Activated T-cell treated with anti-CD3 and anti-CD28 coated beads for 48 hours (primary cell): Measurements from ENCODE around the gene CMIP.

Experiments used
- DNase-seq: peaks from one replicate; pipeline ENCODE4 v3.0.0-alpha.2; 2020; ENCODE audit warnings: low read depth

CMIP gene

GRCh38 chr16:81639931-81640680 lies 195.5 kb downstream of the CMIP start:
- DNase-seq = no peak

GRCh38 chr16:81640681-81641070 lies 196.1 kb downstream of the CMIP start:
- DNase-seq = no peak

- no peak for DNase-seq
These were observed 196.9 kb downstream of the CMIP start for GRCh38 chr16:81641395-81642106.

DNA sequence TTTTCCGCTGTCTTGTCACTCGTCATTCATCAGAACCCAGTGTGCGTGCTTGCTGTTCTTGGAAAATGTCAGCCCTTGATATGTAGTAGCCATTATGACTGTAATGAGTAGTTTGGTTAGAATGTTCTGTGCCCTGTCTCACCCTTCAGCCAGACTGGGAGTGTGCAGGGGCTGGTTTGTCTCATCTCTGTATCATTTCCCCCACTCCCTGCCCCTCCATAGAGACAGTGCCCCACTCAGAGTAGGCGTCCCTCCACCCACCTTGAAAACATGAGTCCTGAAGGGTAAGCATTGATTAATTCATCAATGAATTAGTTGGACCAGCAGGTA lies 197.5 kb downstream of the CMIP start:
- DNase-seq = no peak

DNA sequence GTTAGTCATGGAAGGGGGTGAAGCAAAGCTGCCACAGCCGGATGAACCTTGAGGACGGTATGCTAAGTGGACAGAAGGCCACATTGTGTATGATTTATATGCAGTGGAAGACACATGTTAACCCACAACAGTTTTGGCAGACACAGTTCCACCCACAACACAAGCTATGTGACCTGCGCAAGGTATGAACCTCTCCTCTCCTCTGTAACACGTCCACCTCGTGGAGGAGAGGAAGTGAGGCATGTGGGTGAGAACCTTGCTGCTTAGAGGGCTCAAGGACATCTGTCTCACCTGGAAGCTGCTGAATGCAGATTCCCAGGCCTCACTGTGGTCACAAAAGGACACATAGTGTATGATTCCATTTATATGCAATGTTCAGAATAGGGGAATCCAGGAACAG lies 198.3 kb downstream of the CMIP start:
- DNase-seq = no peak

DNA sequence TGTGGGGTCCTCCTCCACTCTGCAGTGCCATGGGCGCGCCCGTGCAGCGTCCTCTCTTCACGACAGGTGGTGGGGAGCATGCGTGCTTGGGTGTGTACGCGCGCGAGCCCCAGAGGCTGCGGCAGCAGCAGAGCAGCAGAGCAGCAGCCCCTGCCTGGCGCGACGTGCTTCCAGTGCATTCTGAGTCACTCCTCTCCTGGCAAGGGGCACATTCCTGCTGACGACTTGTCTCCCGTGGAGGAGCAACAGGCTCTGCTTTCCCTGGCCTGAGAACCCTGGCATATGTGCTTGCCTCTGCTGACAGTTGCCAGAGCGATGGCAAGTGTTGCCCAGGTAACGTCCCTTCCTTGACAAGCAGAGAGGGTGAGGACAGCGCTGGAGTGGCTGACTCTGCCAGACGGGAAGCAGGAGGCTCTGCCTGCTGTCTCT lies 200.7 kb downstream of the CMIP start:
- DNase-seq = no peak

DNA sequence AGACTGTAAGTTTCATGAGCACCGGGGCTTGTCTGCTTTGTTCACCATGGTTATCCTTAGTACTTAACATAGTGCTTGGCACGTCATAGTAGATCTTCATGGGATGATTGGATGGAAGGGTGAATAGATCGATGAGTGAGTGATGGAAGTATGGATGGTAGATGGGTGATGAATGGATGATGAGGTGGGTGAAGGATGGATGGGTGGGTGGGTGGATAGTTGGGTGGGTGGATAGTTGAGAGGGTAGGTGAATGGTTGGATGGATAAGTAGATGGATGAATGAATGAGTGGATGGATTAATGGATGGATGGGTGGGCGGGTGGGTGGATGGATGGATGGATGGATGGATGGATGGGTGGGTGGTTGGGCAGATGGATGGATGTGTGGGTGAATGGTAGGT lies 201.3 kb downstream of the CMIP start:
- DNase-seq = no peak

GRCh38 chr16:81646561-81646960 lies 202.0 kb downstream of the CMIP start:
- DNase-seq = no peak

DNA sequence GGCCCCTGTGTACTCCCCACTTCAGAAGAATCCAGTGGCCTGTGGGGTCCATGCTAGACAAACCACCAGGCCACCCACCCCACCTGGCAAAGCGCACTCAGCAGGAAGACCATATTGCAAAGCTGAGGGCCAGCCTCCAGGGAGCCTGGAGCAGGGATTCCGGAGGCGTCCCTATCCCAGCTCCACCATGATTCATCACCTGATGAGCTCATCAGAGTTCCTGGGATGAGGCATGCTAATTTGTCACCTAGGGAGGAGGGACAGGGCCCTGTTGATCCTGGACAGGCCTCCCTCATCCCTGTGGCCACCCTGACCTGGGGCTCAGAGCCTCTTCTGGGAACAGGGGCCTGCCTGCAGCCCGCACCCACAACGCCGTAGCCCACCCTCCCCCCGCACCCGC lies 202.9 kb downstream of the CMIP start:
- no peak for DNase-seq

GRCh38 chr16:81649561-81650184 lies 205.1 kb downstream of the CMIP start:
- DNase-seq = no peak

DNA sequence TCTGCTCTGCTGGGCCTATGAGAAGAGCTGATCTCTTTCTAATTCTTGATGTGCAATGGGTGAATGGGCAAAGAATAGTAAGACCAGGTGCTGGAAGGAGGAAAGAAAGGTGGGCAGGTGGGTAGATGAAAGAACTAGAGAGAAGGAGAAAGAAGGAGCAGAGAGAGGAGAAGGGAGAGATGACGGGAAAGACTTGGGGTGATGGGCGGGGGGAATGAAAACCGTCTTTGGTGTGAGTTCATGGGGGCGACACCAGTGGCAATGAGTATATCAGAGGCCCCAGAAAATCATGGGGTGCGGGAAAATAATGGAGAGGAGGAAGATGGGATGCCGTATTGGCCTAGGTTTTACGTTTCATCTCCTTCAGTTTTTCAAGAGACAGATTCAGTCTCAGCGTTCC lies 205.7 kb downstream of the CMIP start:
- DNase-seq = no peak

GRCh38 chr16:81650982-81651562 lies 206.5 kb downstream of the CMIP start:
- no peak for DNase-seq

DNA sequence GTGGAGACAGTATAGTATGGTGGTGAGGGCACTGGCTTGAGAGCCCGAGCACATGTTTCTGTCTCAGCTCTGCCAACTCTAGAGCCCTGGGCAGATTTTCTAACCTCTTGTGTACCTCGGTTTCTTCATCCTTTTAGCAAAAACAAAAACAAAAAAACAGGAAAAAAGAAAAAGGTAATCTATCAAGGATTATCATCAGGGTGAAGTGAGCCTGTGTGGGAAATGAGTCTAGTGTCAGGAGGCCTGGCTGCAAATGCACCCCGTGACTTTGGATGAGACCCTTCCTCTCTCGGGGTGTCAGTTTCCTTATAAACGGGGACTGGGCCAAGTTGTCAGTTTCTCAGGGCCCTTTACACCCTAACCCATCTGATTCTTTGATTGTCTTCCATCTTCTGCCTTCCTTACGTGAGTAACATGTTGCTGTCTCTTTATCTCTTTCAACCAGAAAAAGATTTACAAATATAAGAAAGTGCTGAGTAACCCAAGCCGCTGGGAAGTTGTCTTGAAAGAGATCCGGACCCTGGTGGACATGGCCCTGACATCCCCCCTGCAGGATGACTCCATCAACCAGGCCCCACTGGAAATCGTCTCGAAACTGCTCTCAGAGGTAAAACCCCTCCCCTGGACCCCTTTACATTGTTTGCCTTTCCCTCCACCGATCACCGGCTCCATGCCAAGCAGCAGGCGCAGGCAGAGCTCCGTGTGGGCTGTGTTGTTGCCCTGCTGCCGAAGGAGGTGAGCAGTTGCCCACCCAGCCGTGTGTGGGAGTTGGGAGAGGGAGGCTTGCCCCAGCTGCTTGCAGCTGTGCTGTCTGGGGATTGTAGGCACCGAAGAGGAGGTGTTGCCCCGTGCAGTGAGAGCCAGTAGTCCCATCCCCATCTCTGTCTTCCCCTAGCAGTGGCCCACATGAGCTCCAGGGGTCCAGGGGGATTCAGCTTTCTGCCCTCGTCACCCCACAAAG lies 207.4 kb downstream of the CMIP start:
- DNase-seq = no peak

DNA sequence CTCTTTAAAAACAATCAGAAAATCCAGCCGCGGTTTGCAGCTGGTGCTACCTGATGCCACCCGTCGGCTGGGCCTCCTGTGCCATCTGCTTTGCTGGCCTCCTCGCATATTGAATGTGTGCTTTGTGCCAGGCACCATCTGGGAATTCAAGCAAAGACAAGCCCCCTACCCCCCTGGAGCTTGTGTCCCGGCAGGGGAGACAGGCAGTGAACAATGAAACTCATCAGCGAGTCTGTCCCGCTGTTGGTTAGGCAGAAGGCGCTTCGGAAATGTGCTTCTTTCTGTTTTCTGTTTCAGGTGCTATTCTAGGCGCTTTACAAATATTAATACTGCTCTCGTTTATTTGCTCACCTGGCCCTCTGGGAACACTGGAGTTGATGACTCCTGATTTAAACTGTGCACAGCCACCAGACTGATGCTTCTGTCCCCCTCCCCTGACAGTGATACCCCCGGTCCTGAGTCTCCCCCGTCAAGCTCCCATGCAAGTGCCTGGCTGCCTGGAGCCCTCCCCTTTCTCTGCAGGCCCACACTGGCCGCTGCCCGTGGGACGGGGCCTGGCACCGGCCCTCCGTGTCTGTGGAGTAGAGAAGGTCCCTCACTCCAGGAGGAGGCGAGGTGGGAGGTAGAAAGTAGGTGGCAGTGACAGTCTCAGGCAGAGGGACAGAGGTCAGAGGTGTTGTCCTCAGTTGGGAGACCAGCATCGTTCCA lies 208.3 kb downstream of the CMIP start:
- no peak for DNase-seq

DNA sequence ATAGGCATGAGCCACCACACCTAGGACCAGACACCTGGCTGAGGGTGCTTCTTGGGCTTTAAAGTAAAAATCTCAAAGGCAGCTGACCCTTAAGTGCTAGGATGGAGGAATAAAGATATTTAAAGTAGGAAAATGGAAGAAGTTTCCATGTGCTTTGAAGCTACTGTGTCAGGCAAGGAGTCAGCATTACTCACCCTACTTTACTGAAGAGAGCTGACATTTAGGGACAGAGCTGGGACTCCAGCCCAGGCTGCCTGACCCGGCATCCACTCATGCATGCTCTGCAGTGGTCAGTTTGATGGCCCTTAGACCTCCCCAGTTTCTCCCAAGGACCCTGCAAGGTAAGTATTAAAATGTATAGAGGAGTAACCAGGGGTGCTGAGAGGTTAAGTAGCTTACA lies 209.7 kb downstream of the CMIP start:
- no peak for DNase-seq

DNA sequence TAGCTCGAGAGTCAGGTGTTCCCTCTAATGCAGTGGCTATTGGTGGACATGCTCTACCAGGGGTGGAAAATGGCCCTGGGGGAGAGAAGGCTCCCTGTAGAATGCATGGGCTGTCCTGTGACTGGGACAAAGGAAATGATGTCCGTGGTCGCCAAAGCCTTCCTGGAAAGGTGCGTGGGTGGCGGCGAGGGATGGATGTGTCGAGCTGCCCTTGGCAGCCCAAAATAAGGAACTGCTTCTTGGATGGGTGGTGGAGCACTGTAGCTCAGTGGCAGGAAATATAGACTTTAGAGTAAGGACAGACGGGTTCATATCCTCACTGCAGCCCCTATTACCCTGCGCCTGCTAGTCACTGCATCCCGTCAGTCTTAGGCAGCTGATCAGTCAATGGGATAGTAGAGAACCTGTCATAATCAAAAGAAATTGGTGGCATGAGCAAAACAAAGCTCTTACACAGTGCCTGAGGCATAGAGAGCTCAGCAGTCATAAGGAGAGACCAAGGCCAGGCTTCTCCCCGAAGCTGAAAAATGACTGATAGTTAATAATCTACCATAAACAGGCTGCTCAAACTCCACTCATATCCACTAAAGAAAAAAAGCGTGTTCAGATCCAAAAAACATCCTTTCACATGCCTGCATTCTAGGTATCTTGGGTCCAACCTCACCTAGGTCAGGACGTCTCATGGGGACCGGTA lies 211.0 kb downstream of the CMIP start:
- no peak for DNase-seq

GRCh38 chr16:81657224-81657623 lies 212.6 kb downstream of the CMIP start:
- no peak for DNase-seq

- no peak for DNase-seq
These were observed 213.2 kb downstream of the CMIP start for GRCh38 chr16:81657781-81658180.

DNA sequence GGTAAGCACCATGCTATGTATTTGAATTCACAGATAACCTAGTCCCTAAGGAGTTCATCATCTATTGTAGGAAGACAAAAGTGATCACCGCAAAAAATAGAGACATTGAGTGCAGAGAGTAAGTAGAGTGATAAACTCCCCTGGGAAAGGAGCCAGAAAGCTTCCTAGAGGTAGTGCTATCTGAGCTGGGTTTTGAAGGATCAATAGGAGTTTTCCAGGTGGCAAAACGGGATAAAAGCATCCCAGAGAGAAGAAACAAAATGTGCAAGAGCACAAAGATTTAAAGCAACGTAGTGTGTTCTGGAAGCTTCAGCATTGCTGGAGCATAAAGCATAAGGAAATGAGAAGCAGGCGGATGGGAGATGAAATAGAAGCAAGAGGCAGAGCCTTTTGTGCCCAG lies 213.8 kb downstream of the CMIP start:
- no peak for DNase-seq

GRCh38 chr16:81659249-81659648 lies 214.6 kb downstream of the CMIP start:
- no peak for DNase-seq

- DNase-seq = no peak
These were observed 216.5 kb downstream of the CMIP start for GRCh38 chr16:81661082-81661481.
